ENCODE data around the gene ANKRD27.

DNA sequence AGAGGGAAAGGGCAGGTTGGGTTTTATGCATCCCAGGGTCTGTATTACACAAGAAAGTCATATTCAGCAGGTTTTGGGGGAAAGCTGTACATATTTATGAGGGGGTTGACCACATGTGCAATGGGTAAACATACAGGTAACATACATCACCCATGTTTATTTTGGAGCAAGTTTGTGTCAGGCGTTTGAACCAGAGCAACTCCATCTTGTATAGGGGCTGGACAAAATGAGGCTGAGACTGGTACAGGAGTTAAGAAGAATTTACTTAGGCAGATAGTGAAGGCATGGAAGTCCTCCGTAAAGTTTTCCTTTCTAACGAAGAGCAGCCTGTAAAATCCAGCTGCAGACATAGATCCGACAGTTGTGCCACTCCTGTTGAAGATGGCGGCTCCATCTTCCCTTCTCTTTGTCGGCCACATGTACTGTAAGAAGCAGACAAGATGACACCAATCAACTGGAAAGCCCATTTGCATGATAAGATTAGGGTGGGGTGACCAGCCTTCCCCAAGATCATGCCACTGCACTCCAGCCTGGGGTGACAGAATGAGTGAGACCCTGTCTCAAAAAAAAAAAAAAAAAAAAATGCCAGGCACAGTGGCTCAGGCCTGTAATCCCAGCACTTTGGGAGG lies 12.0 kb upstream of the ANKRD27 start:
- TF ChIP-seq GATA3 (IDR thresholded peaks at IDR 0.05; ENCODE audit: low read depth, low read length) (no peak), GATA2 (IDR thresholded peaks at IDR 0.05; ENCODE audit: low read depth, low read length) (no peak)

Data from SH-SY5Y (cell line).